Natural killer cell (primary cell): ENCODE results near the gene CDADC1. TPM values are rescaled to one million over a fixed set of nuclear protein-coding genes. Genes with fewer than 3 reads are reported as not detected.

ENCODE experiments used
- ATAC-seq, 3 donors: fragments of 150-1000 bp in 2 of 3; fragments of 200-7000 bp in 1 of 3; cut with Tn5 transposase; 1 replicate in 1 of 3; 2 replicates in 2 of 3; pipeline ENCODE4 v1.10.0; 2021; ENCODE audit warnings: mild to moderate bottlenecking in 2 of 3, moderate library complexity in 2 of 3
- DNase-seq, 2 donors: peaks; one replicate each; pipeline versions ENCODE4 v3.0.0 to v3.0.0-alpha.2; 2013 to 2021; ENCODE audit warnings: mixed read lengths in 1 of 2
- H3K27ac ChIP-seq: one replicate; pipeline ENCODE4 v1.5.1; 2013; ENCODE audit warnings: mild to moderate bottlenecking, low read length
- H3K27me3 ChIP-seq: one replicate; pipeline ENCODE4 v1.6.1; 2013; ENCODE audit warnings: low read length; ENCODE audit not compliant: control insufficient read depth, insufficient read depth
- H3K36me3 ChIP-seq: one replicate; pipeline ENCODE4 v1.6.1; 2013; ENCODE audit warnings: low read length; ENCODE audit not compliant: control insufficient read depth, insufficient read depth
- H3K4me1 ChIP-seq: one replicate; pipeline ENCODE4 v1.6.1; 2013; ENCODE audit warnings: low read length; ENCODE audit not compliant: control insufficient read depth, insufficient read depth
- H3K4me3 ChIP-seq: one replicate; pipeline ENCODE4 v1.5.1; 2013; ENCODE audit warnings: low read length
- H3K9me3 ChIP-seq: one replicate; pipeline ENCODE4 v1.6.1; 2013; ENCODE audit warnings: low read length; ENCODE audit not compliant: control insufficient read depth, insufficient read depth
- H3K27ac Mint-ChIP-seq, 2 donors: one replicate each; pipeline ENCODE4 v1.8.0; 2022; ENCODE audit warnings: mild to moderate bottlenecking in 2 of 2, mixed read lengths in 2 of 2, moderate library complexity in 1 of 2
- H3K27me3 Mint-ChIP-seq, 2 donors: one replicate each; pipeline ENCODE4 v1.8.0; 2022; ENCODE audit warnings: low read depth in 2 of 2, mixed read lengths in 2 of 2
- H3K36me3 Mint-ChIP-seq: one replicate; pipeline ENCODE4 v1.8.0; 2022; ENCODE audit warnings: mixed read lengths
- H3K4me1 Mint-ChIP-seq, 2 donors: one replicate each; pipeline ENCODE4 v1.8.0; 2022; ENCODE audit warnings: mixed read lengths in 2 of 2
- H3K4me3 Mint-ChIP-seq: one replicate; pipeline ENCODE4 v1.8.0; 2022; ENCODE audit warnings: mild to moderate bottlenecking, moderate library complexity, mixed read lengths
- H3K9me3 Mint-ChIP-seq, 2 donors: one replicate each; pipeline ENCODE4 v1.8.0; 2022; ENCODE audit warnings: mixed read lengths in 2 of 2
- WGBS: methylation state at CpG from one replicate; pipeline ENCODE4 v1.1.7; 2013; ENCODE audit warnings: missing lambda C conversion rate; ENCODE audit not compliant: insufficient coverage; 5-methylcytosine and 5-hydroxymethylcytosine counted together
- intact Hi-C: fragments of 100-400 bp; cut with micrococcal nuclease; formaldehyde crosslinking; loops from one replicate; pipeline ENCODE4 v1.14.2; 2022
- total RNA-seq, 4 donors: library from RNA; stranded (reverse); fragments of 120-200 nt in 1 of 4; gene quantifications; one replicate each; pipeline versions ENCODE4 v1.2.3 to v1.2.4, GENCODE V29; 2013 to 2022
- TF ChIP-seq, protein P1 (sequence below): fragments of 200-600 bp; IDR thresholded peaks from one replicate; pipeline ENCODE4 v1.8.0; 2022; ENCODE audit warnings: antibody characterized with exemption

CDADC1 gene
- total RNA-seq, 3 donors from 2014 or later (not counting 1 experiment from before 2014, with no cell fraction given) = 32.0 to 39.4 (median 33.6) TPM

DNA sequence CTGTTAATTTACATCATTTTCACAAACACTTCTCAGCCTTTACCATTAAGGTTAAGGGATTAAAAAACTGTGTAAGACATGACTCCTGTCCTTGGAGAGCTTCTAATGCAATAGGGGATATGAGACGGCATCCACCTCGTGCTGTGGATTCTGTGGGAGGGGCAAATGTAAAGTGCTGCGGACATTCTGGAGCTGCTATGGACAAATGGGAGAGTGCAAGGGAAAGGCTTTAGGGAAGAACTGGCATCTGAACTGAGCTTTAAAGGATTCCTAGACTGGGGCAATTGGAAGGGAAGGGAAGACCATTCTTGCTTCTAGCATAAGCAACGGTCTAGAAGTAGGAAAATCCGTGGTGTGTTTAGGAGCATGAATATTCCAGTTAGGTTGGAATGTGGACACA, 31.4 kb downstream of the CDADC1 start:
- Mint-ChIP-seq H3K27ac (no peak overlapping the region), H3K4me1 (no peaks in the 10 kb centered on the region), H3K36me3 (no peaks in the 10 kb centered on the region), H3K4me3 (no peak overlapping the region), H3K9me3 (no peaks in the 10 kb centered on the region), H3K27me3 (no peaks in the 10 kb centered on the region)
- Histone ChIP-seq H3K4me3 (no peak overlapping the region), H3K4me1 (no peaks in the 10 kb centered on the region), H3K27me3 (no peaks in the 10 kb centered on the region), H3K27ac (no peak overlapping the region), H3K36me3 (peaks cover 7% of the 10 kb centered on the region), H3K9me3 (no peaks in the 10 kb centered on the region)
- ATAC-seq = no peak
- TF ChIP-seq, protein P1, sequence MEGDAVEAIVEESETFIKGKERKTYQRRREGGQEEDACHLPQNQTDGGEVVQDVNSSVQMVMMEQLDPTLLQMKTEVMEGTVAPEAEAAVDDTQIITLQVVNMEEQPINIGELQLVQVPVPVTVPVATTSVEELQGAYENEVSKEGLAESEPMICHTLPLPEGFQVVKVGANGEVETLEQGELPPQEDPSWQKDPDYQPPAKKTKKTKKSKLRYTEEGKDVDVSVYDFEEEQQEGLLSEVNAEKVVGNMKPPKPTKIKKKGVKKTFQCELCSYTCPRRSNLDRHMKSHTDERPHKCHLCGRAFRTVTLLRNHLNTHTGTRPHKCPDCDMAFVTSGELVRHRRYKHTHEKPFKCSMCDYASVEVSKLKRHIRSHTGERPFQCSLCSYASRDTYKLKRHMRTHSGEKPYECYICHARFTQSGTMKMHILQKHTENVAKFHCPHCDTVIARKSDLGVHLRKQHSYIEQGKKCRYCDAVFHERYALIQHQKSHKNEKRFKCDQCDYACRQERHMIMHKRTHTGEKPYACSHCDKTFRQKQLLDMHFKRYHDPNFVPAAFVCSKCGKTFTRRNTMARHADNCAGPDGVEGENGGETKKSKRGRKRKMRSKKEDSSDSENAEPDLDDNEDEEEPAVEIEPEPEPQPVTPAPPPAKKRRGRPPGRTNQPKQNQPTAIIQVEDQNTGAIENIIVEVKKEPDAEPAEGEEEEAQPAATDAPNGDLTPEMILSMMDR = no peak
- 99% methylated on average over 5 of the region's 5 CpGs for WGBS
- no peak for DNase-seq
- intact Hi-C loops = no loop called here

DNA sequence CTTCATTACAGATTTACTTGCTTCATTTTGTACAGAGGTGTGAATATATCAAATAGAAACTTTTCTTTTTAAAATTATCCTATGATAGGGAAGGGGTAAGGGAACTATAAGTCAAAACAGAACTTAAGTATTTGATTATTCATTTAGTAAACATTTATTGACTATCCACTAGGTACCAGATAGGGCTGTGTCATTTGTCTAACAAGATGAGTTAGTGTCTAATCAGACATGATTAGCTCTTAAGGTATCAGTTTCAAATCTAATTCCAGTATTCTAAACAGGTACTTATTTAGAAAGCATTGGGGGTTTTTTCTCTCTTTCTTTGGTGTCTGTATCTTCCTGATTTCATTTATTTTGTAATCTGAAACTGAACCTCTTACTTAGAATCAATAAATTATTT, 32.2 kb downstream of the CDADC1 start:
- H3K36me3 ChIP-seq = peaks cover 7% of the 10 kb centered on the region
- ATAC-seq (no peak), DNase-seq (no peak)
- no peak overlapping the region for H3K27ac ChIP-seq
- no peaks in the 10 kb centered on the region for H3K4me1 ChIP-seq
- no peak overlapping the region for H3K4me3 Mint-ChIP-seq
- H3K27me3 Mint-ChIP-seq = no peaks in the 10 kb centered on the region
- intact Hi-C loops = loop anchor here (2.0 to 5.0 kb wide), 2 partner anchors 63 to 181 kb away; no protein-coding TSS in a partner anchor
- H3K9me3 ChIP-seq = no peaks in the 10 kb centered on the region
- no peaks in the 10 kb centered on the region for H3K4me1 Mint-ChIP-seq
- H3K36me3 Mint-ChIP-seq = no peaks in the 10 kb centered on the region
- no peak overlapping the region for H3K27ac Mint-ChIP-seq
- TF ChIP-seq, protein P1 = no peak
- no peak overlapping the region for H3K4me3 ChIP-seq
- H3K9me3 Mint-ChIP-seq = no peaks in the 10 kb centered on the region
- no peaks in the 10 kb centered on the region for H3K27me3 ChIP-seq

DNA sequence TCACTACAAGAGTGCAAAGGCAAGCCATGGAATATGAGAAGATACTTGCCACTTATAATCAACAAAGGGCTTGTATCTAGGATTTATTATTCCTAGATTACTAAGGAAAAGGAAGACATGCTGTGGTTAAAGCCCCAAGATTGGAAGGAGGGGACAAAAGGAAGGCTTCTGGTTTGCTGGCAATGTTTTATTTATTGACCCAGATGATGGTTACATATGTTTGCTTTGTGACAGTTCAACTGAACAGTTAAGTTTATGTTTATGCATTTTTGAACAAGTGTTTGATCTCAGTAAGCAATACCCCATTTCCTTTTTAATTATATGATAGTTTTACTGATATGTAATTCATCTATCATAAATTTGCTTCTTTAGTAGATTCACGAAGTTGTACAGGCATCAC, 40.3 kb downstream of the CDADC1 start:
- peaks cover 3% of the 10 kb centered on the region for H3K36me3 ChIP-seq
- Mint-ChIP-seq H3K4me3 (no peak overlapping the region), H3K27me3 (no peaks in the 10 kb centered on the region), H3K27ac (no peak overlapping the region), H3K36me3 (no peaks in the 10 kb centered on the region), H3K9me3 (no peaks in the 10 kb centered on the region), H3K4me1 (peaks cover 0 to 4% of the 10 kb centered on the region in 2 donors)
- WGBS = 100% methylated on average over 1 of the region's 1 CpG
- intact Hi-C loops = no loop called here
- no peaks in the 10 kb centered on the region for H3K9me3 ChIP-seq
- H3K27me3 ChIP-seq = no peaks in the 10 kb centered on the region
- no peak for DNase-seq
- H3K27ac ChIP-seq = no peak overlapping the region
- ATAC-seq = no peak
- H3K4me1 ChIP-seq = no peaks in the 10 kb centered on the region
- no peak overlapping the region for H3K4me3 ChIP-seq
- TF ChIP-seq, protein P1 = no peak

DNA sequence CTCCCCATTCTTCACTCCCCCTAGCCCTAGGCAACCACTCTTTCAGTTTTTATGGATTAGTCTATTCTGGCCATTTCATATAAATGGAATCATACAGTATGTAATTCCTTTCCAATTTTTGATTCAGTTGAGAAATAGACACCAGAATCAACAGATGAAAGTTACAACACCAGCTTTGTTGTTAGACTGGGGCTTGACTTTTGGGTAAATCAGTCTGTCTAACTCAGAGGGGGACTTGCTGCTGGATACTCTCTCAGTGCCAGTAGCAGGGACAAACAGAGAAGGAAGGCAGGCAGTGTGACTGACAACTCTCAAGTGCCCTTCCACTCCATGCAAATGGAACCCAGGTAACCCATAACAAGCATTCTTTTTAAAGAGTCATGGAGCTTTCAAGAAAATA, 40.7 kb downstream of the CDADC1 start:
- no peak for ATAC-seq
- H3K4me1 ChIP-seq = no peaks in the 10 kb centered on the region
- intact Hi-C loops = no loop called here
- H3K4me3 ChIP-seq = no peak overlapping the region
- no peak overlapping the region for H3K27ac ChIP-seq
- Mint-ChIP-seq H3K27me3 (no peaks in the 10 kb centered on the region), H3K4me3 (no peak overlapping the region), H3K4me1 (peaks cover 0 to 6% of the 10 kb centered on the region in 2 donors), H3K9me3 (no peaks in the 10 kb centered on the region), H3K36me3 (no peaks in the 10 kb centered on the region), H3K27ac (no peak overlapping the region)
- DNase-seq = no peak
- H3K9me3 ChIP-seq = no peaks in the 10 kb centered on the region
- TF ChIP-seq, protein P1 = no peak
- H3K36me3 ChIP-seq = peaks cover 3% of the 10 kb centered on the region
- H3K27me3 ChIP-seq = no peaks in the 10 kb centered on the region
